SKM-1 (cell line): ENCODE results near the gene KHDC1.
"Not testable (repeated sequence)": the region's sequence is repeated elsewhere in the genome, so short reads cannot be mapped to it uniquely, and the experiment has no call there.

ENCODE experiments used
- DNase-seq: peaks from one replicate; lab custom pipeline; 2025; ENCODE audit not compliant: unreplicated experiment; lab: John Stamatoyannopoulos, UW

KHDC1 gene

GRCh38 chr6:73262671-73263569, at the start of gene KHDC1:
KHDC1 (minus strand) TSS chr6:73263196; CDS start chr6:73242517, 20,679 bp downstream.
- no peak for DNase-seq

DNA sequence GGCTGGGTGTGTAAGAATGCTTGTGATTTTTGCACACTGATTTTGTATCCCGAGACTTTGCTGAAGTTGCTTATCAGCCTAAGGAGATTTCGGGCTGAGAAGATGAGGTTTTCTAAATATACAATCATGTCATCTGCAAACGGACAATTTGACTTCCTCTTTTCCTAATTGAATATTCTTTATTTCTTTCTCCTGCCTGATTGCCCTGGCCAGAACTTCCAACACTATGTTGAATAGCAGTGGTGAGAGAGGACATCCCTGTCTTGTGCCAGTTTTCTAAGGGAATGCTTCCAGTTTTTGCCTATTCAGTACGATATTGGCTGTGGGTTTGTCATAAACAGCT, 47.5 kb upstream of the KHDC1 start:
- not testable (repeated sequence) for DNase-seq

DNA sequence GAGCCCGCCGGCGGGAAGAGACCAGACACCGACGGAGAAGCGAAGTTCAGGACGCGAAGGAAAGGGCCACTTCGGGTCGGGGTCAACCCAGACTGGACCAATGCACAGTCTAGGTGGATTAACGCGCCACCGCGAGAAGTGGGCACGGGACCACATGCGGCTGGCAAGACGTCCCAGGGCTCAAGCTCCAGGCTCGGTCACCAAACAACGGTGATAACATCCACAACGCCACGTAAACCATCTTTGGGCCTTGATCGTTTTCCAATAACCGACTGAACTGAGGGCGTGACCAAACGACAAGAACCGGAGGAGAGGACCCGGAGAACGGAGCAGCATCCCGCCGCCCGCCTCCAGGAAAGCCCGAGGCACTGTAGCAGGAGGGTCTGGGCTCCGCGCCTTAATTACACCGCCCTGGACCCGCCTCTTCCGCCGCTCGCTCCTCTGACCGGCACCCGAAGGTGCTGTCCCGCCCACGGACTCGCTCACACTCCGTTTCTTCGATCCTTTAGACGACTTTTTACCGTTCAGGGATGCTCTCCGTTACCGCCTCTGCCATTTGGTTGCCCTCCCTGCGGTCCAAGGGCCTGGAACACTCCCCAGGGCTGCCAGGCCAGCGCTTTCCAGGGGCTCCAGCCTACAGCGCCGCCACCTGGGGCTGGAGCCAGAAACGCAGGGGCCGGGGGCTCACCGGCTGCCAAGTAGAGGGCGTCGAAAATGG, 46.9 kb upstream of the KHDC1 start:
- DNase-seq = peak; percentile 51

DNA sequence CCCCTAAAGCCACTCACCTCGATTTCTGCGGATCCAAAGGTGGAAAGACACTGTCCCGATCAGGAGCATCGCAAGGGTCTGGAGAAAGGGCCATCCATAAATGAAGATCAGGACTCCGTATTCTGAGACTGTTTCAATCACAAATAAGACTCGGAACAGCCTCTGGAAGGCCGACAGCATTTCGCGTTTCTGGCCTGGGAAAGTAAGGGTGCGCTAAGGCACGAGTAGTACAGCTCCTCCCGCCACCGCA, 46.5 kb upstream of the KHDC1 start:
- peak; percentile 7 for DNase-seq

GRCh38 chr6:73308712-73309534, 45.9 kb upstream of the KHDC1 start:
- DNase-seq = no peak

- not testable (repeated sequence) for DNase-seq
These were observed 40.8 kb upstream of the KHDC1 start for GRCh38 chr6:73303773-73304172.

- no peak for DNase-seq
These were observed 39.3 kb upstream of the KHDC1 start for GRCh38 chr6:73302339-73302738.

- DNase-seq = no peak
These were observed 36.4 kb upstream of the KHDC1 start for GRCh38 chr6:73299151-73299971.

- no peak for DNase-seq
These were observed 30.3 kb upstream of the KHDC1 start for GRCh38 chr6:73293331-73293730.

- DNase-seq = no peak
These were observed 27.4 kb upstream of the KHDC1 start for GRCh38 chr6:73290435-73290834.

DNA sequence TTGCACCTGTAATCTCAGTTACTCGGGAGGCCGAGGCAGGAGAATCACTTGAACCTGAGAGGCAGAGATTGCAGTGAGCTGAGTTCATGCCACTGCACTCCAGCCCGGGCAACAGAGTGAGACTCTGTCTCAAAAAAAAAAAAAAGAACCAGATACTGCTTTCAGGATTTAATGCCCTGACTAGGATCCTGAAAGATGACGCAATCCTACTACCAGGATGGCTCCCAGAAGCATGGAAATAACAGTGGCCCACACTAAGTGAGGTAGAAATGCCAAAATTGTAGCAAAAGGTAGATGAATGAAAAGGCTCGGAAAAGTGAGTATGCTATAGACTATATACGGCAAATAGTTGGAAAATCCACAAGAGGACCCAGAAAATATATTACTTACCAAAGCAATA, 23.8 kb upstream of the KHDC1 start:
- no peak for DNase-seq

GRCh38 chr6:73285674-73286283, 22.8 kb upstream of the KHDC1 start:
- DNase-seq = peak; percentile 16

- no peak for DNase-seq
These were observed 19.9 kb upstream of the KHDC1 start for GRCh38 chr6:73282871-73283270.

DNA sequence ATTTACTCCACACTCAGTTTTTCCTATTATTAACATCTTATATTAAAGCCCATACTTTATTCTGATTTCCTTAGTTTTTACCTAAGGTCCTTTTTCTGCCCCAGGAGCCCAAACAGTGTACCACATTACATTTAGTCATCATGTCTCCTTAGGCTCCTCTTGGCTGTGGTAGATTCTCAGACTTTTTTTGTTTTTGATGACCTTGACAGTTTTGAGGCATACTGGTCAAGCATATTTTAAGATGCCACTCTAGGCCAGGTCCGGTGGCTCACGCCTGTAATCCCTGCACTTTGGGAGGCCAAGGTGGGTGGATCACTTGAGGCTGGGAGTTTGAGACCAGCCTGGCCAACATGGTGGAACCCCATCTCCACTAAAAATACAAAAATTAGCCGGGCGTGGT, 18.7 kb upstream of the KHDC1 start:
- not testable (repeated sequence) for DNase-seq

DNA sequence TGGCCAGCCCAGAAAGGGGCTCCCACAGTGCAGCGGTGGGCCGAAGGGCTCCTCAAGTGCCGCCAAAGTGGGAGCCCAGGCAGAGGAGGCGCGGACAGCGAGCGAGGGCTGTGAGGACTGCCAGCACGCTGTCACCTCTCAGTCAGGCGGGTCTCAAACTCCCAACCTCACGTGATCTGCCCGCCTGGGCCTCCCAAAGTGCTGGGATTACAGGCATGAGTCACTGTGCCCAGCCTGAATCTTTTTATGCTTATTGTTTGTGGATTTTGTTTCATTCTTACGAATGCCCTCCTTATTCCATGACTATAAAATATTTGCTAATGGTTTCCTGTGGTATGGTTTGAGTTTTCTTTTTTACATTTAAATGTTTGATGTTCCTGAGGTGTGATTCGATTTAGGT, 6.3 kb upstream of the KHDC1 start:
- not testable (repeated sequence) for DNase-seq

DNA sequence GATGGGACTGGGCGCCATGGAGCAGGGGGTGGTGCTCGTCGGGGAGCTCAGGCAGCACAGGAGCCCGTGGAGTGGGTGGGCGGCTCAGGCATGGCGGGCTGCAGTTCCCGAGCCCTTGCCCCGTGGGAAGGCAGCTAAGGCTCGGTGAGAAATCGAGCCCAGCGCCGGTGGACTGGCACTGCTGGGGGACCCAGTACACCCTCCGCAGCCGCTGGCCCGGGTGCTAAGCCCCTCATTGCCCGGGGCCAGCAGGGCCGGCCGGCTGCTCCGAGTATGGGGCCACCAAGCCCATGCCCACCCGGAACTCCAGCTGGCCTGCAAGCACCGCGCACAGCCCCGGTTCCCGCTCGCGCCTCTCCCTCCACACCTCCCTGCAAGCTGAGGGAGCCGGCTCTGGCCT, 5.9 kb upstream of the KHDC1 start:
- DNase-seq = not testable (repeated sequence)

DNA sequence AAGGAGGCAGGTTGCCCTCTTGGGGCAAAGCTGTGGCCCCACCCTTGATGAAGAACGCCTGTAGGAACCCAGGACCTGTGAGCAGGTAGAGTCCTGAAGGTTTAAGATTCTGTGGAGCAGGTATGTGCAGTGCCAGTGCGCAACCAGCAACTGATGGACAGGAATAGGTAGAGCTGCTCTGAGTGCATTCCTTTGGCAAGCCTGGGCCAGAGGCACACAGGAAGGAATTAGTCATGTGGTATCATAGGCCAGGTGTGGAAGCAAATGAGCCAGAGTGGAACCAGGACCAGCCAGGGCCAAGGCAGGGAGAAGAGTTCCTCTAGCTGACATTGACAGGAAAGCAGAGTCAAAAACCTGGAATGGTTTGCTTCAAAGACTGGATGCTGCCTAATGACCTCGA, 1.4 kb upstream of the KHDC1 start:
- DNase-seq = no peak

DNA sequence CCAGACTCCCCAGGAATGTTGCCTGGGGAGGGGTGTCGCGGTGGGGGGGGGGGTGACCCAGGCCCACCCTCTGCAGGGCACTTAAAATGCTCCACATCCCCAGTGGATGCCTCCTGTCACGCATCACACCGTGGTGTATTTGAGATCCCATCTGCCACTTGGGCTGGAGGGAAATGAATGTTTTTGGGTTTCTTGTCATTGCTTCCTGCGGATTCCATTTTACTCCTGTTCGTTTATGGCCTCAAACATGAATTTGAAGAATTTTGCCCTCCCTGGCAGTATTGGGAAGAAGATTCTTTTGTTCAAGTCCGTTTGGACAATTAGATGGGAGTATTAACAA, 544 bp upstream of the KHDC1 start:
- DNase-seq = no peak

DNA sequence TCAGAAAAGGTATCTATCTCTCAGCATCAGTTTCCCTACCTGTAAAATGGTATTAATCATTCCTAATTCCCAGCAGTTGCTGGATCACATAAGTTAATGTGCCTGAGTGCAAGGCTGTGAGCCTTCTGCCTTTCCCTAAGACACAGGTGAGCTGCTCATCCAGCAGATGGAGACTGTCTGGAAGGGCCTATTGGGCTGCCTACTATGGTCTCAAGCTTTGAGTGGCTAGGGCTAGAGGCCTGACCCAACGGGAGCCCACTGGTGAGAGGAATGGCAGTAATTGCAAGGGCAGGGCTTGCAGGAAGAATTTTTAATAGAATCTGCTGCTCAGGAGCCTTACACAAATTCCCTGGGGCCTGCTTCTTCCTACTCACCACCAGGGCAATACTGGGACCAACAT, 4.3 kb downstream of the KHDC1 start:
- DNase-seq = no peak

- DNase-seq = not testable (repeated sequence)
These were observed 8.7 kb downstream of the KHDC1 start for GRCh38 chr6:73254323-73254722.

GRCh38 chr6:73252703-73253102, 10.3 kb downstream of the KHDC1 start:
- no peak for DNase-seq
